NCI-H510A (cell line): ENCODE measurements around the gene FUT7.
A peak's percentile ranks its signal among the peaks of the same experiment; 100 is the strongest.

Source experiments
- DNase-seq: peaks from one replicate; lab custom pipeline; 2025; lab: John Stamatoyannopoulos, UW

The FUT7 gene

GRCh38 chr9:137018761-137019559 is 12.9 kb downstream of the FUT7 start:
- DNase-seq: no peak

- DNase-seq: no peak
Measured at GRCh38 chr9:137017791-137018497, 13.9 kb downstream of the FUT7 start.

- no peak for DNase-seq
Measured at GRCh38 chr9:137017071-137017470, 14.8 kb downstream of the FUT7 start.

- no peak for DNase-seq
Measured at GRCh38 chr9:137016436-137016835, 15.5 kb downstream of the FUT7 start.

GRCh38 chr9:137015976-137016375 is 15.9 kb downstream of the FUT7 start:
- DNase-seq: no peak

- DNase-seq: no peak
Measured at GRCh38 chr9:137015540-137015930, 16.4 kb downstream of the FUT7 start.

GRCh38 chr9:137014776-137015539 is 16.9 kb downstream of the FUT7 start:
- no peak for DNase-seq

GRCh38 chr9:137014166-137014565 is 17.7 kb downstream of the FUT7 start:
- no peak for DNase-seq

- no peak for DNase-seq
Measured at GRCh38 chr9:137013571-137013940, 18.3 kb downstream of the FUT7 start.

- no peak for DNase-seq
Measured at GRCh38 chr9:137012694-137013570, 19.0 kb downstream of the FUT7 start.

GRCh38 chr9:137011907-137012675 is 19.8 kb downstream of the FUT7 start:
- DNase-seq: no peak

- DNase-seq: no peak
Measured at GRCh38 chr9:137011156-137011555, 20.7 kb downstream of the FUT7 start.

GRCh38 chr9:137009938-137010732 is 21.8 kb downstream of the FUT7 start:
- DNase-seq: peak; percentile 42

GRCh38 chr9:137009217-137009616 is 22.7 kb downstream of the FUT7 start:
- no peak for DNase-seq

GRCh38 chr9:137008312-137008711 is 23.6 kb downstream of the FUT7 start:
- no peak for DNase-seq

- DNase-seq: no peak
Measured at GRCh38 chr9:137007816-137008270, 24.0 kb downstream of the FUT7 start.

- peak; percentile 37 for DNase-seq
Measured at GRCh38 chr9:137007108-137007815, 24.6 kb downstream of the FUT7 start.

- no peak for DNase-seq
Measured at GRCh38 chr9:137006116-137007003, 25.5 kb downstream of the FUT7 start.
